C4-2B (cell line): ENCODE results near the gene GCHFR.

ENCODE experiments used
- H3K27ac ChIP-seq: fragments of 450-650 bp; 2 replicates; pipeline ENCODE4 v1.5.1; 2017
- ZFX ChIP-seq: fragments of 450-650 bp; IDR thresholded peaks from 2 replicates; pipeline ENCODE4 v1.6.1; 2017
- TF ChIP-seq, protein P1 (sequence below): fragments of 450-650 bp; conservative IDR thresholded peaks from 2 replicates; pipeline ENCODE4 v1.5.1; 2017; ENCODE audit warnings: mild to moderate bottlenecking

Gene GCHFR

DNA sequence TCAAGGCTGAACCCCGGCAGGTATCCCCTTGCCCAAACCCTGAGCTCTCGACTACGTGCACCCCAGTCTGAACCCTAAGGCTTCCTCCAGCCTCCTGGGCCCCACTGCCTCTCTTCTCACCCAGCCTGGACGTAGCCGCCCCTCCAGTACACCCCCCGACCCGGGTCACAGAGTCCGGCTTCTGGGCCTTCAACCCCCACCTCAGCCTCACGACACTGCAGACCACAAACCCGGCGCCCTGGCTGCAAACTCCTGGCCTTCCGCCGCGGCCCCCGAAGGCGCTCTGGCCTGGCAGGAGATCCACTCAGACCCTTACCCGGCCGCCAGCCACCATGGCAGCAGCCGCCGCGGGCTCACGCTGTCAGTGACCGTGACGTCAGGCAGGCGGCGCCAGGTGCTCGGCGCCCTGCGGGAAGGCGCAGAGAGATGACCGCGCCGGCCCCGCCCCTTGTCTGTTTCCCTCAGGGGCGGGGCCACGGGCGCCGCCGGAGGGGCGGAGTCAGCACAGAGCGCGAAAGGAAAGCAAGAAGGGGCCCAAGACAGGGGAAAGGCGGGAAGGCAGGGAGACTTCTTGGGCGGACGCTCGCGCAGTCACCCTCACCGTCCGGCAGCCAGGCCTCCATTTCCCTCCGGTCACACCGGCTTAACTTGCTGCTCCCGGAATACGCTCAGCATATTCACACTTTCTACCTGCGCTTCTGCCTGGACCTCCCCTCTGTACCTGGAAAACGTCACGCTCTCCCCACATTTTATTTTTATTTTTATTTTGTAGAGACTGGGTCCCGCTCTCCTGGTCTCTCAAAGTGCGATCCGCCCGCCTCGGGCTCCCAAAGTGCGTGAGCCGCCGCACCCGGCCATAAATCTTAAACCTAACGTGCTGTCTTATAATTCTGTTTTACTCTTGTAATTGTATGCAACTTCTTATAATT lies 8.7 kb upstream of the GCHFR start, which contains the start of gene RMDN3:
Gene RMDN3, minus strand, starts transcription at position 372 of the 929 bp plus-strand sequence. CDS start 471 bp downstream, outside the sequence.
- peak; percentile 48; the same call in 1 of the 2 replicates for TF ChIP-seq ZFX
- TF ChIP-seq, protein P1, sequence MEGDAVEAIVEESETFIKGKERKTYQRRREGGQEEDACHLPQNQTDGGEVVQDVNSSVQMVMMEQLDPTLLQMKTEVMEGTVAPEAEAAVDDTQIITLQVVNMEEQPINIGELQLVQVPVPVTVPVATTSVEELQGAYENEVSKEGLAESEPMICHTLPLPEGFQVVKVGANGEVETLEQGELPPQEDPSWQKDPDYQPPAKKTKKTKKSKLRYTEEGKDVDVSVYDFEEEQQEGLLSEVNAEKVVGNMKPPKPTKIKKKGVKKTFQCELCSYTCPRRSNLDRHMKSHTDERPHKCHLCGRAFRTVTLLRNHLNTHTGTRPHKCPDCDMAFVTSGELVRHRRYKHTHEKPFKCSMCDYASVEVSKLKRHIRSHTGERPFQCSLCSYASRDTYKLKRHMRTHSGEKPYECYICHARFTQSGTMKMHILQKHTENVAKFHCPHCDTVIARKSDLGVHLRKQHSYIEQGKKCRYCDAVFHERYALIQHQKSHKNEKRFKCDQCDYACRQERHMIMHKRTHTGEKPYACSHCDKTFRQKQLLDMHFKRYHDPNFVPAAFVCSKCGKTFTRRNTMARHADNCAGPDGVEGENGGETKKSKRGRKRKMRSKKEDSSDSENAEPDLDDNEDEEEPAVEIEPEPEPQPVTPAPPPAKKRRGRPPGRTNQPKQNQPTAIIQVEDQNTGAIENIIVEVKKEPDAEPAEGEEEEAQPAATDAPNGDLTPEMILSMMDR = no peak

DNA sequence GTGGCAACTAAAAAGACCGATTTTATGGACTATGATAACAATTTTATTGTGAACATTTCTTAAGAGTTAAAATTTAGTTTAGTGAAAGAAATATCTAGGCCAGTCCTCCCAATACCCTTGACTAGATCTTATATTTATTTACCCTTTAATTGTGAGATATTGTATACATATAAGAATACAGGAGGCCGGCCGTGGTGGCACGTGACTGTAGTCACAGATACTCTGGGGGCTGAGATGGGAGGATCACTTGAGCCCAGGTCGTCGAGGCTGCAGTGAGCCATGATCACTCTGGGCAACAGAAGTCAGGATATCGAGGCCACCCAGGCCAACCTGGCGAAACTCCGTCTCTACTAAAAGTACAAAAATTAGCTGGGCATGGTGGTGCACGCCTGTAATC lies 8.1 kb upstream of the GCHFR start:
- H3K27ac ChIP-seq = peak overlapping the region; percentile 84
- no peak for TF ChIP-seq ZFX
- TF ChIP-seq, protein P1 = no peak

More for the DNA sequence above, 8.7 kb upstream of the GCHFR start, which contains the start of gene RMDN3:
- peak within 1 kb of the TSS; percentile 84 for H3K27ac ChIP-seq

DNA sequence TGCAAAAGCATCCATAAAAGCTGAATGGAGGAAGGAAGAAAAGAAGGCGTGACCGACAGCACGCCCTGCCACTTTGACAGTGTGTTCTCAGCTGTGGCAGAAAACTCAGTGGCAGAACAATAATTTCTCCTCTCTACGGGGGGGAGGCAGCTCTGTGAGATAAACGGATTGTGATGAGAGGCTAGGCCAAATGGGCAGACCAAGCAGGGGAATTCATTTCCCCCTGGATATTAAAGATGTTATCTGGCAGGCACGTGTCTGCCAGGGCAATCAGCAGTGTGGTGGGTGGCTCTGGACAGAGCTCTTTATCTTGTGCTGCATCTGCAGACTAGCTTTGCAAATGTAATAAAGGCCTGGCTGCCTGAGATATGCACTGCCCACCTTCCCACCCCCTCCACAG lies 6.9 kb upstream of the GCHFR start:
- no peak for TF ChIP-seq ZFX
- TF ChIP-seq, protein P1 = no peak
- H3K27ac ChIP-seq = peak overlapping the region; percentile 19; the same call in 1 of the 2 replicates

DNA sequence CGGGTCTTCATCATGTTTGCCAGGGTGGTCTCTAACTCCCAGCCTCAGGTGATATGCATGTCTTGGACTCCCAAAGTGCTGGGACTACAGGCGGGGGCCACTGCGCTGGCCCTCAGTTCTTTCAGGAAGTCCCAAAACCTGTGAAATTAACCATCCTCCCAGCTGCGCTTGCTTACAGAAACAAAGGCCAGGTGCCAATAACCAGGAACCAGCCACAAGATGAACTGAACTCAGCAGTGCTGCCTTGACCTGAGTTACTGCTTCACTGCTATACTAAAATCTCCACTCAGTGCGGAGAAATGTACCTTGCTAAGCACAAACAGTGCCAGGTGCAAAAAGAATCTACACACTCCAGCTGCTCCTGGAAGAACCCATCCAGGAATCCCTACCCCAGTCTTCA lies 3.9 kb upstream of the GCHFR start:
- TF ChIP-seq, protein P1 = no peak
- TF ChIP-seq ZFX = no peak
- H3K27ac ChIP-seq = no peak overlapping the region

DNA sequence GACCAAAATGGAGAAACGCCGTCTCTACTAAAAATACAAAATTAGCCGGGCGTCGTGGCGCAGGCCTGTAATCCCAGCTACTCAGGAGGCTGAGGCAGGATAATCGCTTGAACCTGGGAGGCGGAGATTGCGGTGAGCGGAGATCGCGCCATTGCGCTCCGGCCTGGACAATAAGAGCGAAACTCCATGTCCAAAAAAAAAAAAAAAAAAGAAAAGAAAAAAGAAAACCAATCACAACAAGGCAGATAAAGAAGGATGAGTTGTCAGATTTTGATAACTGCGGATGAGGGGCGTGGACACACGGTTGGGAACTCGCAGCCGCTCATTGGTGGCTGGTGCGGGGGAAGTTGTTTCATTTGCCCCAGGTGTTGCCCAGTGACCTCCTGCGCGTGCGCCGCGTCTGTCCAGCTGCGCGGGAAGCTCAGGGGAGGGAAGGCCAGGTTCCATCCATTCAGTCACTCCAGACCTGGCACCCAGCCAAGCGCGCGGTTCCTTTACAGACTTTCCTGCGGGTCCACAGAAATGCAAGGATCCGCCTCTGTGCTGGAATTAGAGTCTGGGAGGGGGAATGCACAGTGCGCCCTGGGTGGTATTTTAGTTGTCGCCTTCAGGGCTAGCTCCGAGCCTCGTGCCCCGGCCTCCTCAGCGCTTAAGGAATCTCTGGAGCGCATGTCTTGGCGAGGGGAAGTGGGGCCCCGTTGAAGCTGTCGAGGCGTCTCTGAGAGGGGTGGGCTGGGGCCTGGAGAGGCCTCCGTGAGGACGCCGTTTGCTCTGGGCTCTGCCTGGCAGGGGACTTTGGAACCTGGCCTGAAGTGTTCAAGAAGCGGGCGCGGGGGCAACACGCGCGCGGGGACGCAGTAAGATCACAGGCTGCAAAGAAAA lies 708 bp upstream of the GCHFR start:
- H3K27ac ChIP-seq = peak overlapping the region; percentile 82
- TF ChIP-seq, protein P1 = no peak
- TF ChIP-seq ZFX = no peak

DNA sequence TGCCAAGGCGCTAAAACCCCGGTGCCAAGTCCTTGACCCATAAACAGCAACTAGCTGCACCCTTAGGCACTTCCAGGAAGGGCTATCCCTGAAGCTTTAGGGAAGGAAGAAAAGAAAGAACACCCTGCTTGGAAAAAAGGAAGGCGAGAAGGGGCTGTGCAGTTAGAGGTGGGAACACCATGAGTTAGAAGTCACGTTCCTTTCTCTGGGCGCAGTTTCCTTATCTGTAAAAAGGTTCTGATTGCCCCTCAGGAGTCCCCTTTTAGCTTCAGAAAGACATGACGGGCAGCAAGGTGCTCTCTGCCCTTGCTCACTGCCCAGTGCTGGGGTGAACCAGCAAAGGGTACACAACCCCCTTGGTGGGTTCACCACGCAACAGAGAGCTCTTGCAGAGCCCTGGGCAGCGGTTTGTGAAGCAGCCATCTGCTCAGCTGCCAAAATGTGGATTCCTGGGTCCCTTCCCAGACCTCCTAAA lies 798 bp downstream of the GCHFR start:
- peak overlapping the region; percentile 82 for H3K27ac ChIP-seq
- TF ChIP-seq, protein P1 = no peak
- no peak for TF ChIP-seq ZFX
